ENCODE measurements around the gene TRAK1.
"Not testable (repeated sequence)": the region's sequence is repeated elsewhere in the genome, so short reads cannot be mapped to it uniquely, and the experiment has no call there.

The TRAK1 gene, protein sequence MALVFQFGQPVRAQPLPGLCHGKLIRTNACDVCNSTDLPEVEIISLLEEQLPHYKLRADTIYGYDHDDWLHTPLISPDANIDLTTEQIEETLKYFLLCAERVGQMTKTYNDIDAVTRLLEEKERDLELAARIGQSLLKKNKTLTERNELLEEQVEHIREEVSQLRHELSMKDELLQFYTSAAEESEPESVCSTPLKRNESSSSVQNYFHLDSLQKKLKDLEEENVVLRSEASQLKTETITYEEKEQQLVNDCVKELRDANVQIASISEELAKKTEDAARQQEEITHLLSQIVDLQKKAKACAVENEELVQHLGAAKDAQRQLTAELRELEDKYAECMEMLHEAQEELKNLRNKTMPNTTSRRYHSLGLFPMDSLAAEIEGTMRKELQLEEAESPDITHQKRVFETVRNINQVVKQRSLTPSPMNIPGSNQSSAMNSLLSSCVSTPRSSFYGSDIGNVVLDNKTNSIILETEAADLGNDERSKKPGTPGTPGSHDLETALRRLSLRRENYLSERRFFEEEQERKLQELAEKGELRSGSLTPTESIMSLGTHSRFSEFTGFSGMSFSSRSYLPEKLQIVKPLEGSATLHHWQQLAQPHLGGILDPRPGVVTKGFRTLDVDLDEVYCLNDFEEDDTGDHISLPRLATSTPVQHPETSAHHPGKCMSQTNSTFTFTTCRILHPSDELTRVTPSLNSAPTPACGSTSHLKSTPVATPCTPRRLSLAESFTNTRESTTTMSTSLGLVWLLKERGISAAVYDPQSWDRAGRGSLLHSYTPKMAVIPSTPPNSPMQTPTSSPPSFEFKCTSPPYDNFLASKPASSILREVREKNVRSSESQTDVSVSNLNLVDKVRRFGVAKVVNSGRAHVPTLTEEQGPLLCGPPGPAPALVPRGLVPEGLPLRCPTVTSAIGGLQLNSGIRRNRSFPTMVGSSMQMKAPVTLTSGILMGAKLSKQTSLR

DNA sequence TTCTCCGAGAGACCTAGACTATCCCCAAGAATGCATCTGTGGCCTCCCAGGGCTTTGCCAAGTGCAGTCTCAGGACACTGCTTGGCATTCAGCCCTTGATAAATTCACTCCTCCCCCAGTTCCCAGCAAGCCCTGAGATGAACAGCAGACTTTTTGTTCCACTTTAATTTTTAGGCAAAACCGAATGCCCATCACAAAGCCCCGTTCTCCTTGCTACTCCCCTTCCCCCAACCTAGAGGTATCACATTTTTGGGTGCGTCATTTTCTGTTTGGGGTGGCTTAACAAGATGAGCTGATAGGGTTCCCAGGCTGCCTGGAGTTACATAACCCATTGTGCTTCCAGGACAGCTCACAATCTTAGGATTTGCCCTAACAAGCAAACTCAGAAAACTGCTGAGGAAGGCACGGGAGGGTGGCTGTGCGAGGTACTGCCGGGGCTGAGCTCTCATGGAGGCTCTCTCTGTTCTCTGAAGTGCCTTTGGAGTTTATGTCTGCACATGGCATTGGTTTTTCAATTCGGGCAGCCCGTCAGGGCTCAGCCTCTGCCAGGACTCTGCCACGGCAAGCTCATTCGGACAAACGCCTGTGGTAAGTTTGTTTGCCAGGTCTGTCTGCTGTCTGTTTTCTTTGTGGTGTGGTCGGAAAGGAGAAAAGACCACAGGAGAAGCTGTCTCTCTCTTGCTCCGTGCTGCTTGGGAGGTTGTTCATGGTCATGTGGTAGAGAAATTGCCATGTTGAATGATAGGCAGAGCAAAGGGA, at the start of gene TRAK1:
TSS of gene TRAK1 (plus strand) at position 385 of the 759 bp plus-strand sequence. CDS start at position 498, 113 bp downstream.
- peak; percentile 28 for DNase-seq

DNA sequence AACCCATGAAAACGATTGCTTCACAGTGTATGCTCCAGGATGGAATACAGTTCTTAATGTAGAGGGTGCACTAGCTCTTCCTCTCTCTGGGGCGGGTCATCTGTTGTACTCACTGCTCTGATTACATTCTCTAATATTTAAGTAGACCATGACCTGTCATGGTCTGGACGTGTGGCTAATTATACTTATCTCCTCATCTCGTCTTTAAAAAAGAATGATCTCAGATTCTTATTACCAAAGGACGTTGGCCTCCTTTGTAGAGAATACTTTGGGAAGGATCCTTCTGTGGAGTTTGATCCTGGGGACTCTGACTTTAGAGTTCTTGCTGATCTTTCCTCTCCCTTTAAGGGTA, 48.4 kb upstream of the TRAK1 start:
- peak; percentile 38 for DNase-seq

DNA sequence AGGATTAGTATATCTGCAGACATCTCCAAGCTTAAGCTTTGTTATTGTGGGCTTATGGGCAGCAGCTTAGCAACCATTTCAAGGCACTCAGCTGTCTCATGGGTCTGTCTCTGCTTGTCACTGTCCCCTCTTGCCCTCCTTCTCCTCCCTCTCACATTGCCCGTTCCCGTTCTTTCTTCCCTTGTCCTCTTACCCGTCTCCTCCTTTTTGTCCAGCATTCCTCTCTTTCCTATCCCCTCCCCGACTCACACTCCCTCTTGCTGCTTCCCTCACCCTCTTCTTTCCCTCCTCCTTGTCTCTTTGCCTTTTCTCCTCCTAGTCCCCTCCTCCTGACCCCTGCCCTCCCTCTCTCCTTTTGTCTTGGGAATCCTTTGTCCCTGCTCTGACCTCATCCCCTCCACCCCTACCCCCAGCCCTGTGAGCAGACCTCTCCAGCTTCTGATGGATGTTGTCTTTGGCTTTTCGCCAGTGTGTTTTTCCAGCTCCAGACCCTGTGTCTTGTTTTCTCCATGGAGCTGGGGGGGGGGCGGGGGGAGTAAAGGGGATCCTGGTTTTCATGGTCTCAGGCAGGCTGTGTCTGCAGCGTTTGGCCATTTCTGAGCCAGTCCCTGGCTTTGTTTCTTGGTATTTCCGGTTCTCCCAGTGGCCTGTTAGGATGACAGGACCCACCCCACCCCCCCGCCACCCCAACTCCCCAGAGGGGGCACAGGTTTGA, 47.9 kb upstream of the TRAK1 start:
- DNase-seq: no peak

DNA sequence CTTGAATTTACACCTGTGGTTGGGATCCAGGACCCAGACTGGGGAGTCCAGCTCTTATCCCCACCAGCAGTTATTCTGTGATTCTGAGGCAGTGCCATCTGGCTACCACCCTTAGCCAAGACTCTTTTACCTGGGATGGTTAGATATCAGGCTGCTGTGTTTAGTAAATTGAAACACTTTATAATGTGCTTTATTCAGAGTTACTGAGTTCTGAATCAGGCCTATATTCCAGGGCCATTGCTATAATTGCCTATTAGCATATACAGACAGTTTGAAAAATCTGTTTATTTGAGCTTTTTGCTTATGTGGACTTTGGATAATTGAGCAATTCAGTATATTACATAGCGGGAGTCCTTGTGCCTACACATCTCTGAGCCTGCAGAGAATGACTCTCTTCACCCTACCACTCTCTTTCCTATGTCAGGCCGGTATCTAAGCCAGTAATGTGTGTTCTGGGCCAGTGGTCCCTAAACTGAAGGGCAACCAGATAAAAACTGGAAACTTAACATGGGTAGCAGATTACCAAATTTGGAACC, 45.4 kb upstream of the TRAK1 start:
- DNase-seq: no peak

DNA sequence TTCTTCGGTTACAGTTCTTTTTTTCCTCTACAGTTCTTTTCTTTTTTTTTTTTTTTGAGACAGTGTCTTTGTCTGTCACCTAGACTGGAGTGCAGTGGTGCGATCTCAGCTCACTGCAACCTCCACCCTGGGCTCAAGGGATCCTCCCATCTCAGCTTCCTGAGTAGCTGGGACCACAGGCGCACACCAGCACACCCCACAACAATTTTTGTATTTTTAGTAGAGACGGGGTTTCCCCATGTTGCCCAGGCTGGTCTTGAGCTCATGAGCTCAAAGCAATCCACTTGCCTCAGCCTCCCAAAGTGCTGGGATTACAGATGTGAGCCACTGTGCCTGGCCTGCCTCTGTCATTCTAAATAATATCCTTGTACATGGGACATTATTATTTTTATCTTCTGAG, 42.6 kb upstream of the TRAK1 start:
- not testable (repeated sequence) for DNase-seq

DNA sequence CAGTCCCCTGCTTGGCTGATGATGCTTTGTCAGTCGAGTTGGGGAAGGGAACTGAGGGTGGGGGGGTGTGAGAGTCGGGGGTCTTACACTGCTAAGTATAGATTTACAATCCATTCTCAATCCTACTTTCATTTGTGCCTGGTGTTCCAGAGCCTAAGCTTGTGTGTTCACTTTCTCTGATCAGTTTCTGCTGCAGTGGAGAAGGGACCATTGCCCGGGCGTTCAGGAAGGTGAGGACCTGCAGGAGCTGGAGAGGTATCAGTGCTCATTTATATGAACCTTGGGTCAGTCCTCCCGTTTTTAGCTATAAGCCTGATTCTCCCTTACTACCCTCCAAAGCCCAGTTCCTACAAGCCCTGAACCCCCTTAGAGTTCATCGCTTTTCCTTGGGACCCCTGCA, 41.0 kb upstream of the TRAK1 start:
- DNase-seq: no peak

DNA sequence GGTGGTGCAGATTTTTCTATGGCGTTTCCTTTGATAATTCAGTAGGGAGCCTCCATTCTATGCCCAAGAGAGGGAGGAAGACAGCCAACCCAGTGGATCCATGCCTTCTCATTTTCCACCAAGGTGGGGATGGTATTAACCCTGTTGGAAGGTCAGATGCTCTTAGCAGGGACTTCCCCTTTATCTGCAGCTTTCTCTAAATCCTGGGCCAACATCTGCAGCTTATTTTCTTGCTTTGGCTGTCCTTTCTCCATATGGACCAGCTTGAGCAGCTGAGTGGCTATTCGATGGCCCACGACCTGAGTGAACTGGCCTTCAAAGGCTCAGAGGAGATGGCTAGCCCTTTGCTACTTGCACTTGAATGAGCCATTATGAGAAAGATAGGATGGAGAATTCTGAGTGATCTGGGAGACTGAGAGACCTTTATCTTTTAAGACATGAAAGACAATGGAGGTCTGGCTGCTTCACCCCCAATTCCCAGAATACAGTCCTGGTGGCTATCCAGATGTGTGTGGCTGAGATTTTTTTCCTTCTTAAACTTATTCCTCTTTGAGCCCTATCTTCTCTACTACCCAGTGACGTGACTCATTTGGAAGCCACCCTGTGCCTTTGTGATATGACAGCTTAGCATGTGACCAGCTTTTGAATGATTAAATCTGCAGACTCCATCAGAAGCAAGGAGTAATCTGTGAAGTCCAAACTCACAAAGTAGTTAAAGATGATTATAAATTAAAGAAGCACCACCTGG, 39.6 kb upstream of the TRAK1 start:
- DNase-seq: no peak

DNA sequence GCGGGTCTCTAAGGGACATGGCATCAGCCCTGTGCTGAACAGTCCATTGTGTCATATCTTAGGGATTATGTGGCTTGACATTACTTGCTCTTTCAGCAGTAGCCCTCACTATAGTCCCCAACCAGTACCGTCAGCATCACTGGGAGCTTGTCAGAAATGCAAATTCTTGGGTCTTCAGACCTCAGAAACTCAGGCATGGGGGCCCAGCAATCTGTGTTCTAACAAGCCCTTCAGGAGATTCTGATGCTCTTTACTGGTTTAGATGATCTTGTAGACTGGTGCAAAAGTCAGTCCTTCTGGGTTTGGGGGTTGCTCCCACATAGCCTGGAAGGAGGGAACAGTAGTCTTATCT, 39.0 kb upstream of the TRAK1 start:
- no peak for DNase-seq

DNA sequence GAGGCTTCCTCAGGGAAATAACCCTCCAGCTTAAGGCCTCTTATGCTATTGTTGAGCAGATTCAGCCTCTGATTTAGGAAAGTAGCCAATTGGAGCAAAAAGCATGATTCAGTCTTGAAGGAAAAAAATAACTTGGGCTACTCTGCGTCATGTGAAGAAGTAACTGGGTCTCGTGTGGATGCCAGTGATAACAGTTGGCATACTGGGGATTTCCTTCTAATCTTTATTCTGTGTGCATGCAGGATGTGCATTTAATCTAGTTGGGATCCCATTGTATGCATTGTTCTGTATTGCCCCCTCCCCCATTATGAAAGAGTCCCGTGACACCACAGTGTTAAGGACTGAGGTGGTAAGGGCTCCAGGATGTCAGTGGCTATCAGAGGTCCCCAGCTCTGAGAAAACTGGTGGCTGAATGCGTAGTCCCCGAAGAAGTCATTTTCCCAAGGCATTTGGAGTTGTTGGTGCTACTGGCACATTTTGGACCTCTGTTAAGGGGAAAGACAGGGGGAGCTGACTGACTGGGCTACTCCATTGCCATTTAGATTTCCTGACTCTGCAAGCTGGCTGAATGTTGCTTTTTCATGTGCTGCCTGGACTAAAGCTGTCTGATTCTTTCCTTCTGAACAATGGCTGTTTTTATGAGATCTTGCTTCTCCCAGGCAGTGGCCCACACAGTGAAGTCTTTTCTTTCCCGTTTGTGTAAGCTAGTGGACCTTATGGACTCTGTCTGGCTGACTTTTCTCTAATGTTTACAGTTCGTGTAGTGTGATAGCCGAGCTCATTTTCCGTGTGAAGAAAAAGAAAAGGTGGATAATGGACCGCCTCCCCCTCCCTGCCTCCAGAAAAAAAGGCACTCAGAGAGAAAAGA, 38.4 kb upstream of the TRAK1 start:
- no peak for DNase-seq

DNA sequence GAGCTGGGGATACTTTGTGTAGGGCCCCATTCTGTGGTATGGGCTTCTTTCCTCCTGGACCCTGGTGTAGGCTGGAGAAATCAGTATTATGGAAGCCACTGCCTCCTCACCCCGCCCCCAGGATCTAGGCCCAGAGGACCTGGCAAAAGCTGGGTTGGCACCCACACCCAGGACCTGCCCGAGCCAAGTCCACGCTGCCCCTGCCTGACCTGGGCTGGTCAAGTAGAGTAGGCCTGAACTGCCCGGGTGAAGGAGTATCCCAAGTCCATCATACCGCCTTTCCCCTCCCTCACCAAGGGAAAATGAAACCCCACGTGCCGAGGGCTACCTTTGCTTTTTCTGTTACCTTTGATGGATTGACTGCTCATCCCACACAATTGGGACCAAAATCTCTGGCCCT, 37.7 kb upstream of the TRAK1 start:
- no peak for DNase-seq

DNA sequence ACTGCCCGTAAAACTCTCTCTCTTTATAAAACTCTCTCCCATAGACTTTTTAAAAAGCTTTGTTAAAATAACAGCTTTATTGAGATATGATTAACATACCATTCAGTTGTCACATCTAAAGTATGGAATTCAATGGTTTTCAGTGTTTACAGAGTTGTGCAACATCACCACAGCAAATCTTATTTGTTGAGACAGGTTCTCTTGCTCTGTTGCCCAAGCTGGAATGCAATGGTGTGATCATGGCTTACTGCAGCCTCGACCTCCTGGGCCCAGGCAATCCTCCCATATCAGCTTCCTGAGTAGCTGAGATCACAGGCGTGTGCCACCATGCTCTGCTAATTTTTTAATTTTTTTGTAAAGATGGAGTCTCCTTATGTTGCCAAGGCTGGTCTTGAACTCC, 35.9 kb upstream of the TRAK1 start:
- DNase-seq: peak; percentile 83

DNA sequence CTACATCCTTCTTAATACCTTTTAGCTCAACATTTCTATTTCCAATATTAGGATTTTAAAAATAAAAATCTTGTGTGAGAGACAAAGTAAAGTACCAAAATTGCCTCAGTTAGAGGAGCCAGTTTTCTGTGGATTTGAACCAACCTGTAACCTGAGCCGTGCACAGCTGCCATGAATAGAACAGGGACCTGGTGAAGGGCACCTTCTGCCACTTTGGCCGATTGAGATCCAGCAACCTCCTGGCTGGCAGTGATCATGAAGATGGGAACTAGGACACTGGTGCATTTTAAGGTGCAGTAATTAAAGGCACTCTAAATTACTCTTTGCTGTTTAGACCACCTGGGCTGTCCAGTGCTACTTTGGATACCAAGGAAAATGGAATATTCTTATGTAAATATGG, 34.3 kb upstream of the TRAK1 start:
- no peak for DNase-seq

DNA sequence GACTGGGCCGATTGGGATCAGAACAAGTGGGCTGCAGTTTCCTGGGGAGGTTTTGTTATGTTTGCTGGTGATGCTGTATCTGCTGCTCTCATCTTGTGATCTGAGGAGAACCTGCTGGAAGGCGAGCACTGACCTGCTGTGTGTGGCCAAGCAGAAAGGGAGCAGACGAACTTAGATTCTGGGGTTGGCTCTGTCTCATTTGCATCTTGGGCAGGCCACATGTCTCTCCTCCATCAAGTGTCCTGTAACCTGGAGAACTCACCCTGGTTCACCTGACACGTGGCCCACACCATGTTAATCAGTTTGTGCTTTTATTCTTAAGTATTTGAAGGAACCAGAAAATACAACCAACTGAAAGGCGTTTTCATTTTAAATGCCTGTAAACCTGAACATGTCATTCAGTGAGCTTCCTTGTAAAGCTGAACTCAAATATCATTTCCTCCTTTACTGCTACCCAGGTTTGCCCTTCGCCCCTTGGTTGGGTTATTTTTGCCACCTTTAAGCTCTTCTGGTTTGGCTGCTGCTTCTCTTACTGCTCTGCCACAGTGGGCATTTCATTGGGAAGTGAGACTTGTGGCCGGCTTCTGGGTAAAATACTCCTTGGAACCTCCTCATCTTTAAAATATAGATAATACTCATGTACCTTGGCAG, 33.5 kb upstream of the TRAK1 start:
- DNase-seq: no peak

DNA sequence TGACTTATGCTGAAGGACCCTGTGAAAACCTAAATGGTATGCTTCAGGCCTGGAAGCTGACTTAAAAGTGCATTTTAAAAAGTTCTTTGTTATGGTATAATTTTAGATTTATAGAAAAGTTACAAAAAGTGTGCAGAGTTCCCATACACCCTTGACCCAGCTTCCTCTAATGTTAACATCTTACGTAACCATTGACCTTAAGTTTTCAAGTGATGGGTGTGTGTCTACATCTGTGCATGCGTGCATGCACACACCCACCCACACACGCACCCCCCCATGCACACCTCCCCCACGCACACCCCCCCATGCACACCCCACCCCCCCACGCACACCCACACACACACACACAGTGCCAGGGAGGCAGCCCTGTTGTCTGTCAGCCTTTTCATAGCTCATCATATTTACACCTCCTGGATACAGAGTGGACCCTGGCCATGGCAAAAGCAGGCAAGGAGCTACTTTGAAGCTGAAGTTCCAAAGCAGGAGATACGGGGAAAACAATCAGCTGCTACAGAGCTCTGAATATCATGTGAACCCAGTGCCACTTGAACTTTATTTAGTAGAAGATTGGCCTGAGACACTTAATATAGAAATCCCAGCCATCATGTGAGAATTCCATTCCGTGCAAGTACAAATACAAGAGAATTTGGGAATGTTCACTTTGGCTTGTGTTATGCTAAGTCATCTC, 30.0 kb upstream of the TRAK1 start:
- DNase-seq: peak; percentile 34

DNA sequence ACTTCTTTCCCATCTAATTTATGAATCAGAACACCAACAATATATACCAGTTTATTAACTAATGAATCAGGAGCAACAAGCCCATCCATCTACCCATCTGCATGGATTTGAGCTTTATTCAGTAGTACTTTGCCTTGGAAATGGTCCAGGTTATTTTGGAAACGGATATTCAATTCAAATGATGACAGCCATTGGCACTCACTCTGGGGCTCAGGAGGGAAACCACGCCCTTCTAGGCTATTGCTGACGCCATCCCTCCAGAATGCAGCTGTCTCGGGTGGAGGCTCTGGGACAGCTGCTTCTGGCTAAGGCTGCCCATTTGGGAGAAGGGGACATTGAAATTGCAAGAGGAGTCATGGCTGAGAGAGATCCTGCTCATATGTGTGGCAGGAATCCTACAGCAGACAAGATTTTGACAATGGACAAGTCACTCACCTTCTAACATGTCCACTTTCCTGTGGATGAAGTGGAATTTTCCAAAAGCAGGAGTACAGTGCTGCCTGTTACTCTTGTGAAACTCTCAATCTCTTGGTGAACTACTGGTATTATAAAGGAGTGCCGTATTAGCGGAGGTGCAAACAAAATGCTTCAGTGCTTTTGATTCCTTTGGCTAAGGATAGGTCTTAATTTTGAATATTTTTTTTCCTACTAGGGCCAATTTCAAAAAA, 29.3 kb upstream of the TRAK1 start:
- DNase-seq: peak; percentile 92

DNA sequence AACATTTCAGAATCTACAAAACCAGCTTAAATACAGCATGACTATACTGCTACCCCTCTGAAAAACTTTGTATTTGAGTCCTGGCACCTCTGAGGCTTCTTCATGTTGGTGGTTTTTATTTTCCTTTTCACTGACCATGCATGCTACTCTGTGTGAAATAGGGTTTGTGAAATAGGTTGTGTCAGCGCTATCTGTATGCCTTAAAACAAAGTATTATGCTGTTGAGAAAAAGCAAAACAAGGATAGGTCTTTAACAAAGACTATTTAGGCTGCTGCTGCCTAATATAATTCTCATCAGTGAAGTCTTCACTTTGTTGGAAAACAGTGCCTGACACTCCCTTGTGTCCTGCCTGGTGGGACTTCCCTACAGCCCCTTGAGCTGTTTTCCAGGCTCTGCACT, 28.7 kb upstream of the TRAK1 start:
- no peak for DNase-seq

DNA sequence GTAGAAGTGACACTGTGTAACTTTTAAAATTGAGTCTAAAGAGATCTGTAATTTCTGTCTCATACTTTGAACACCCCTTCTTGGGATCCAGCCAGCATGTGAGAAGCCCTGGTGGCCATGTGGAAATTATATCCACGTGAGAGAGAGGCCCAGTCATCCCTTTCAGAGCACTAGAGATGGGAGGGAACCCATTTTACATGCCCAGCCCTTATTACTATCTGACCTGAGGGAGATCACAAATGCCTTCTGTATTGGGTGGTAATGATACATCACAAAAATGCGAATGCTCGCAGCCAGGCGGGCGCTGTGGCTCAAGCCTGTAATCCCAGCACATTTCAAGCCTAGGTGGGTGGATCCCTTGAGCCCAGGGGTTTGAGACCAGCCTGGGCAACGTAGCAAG, 27.3 kb upstream of the TRAK1 start:
- DNase-seq: peak; percentile 57

DNA sequence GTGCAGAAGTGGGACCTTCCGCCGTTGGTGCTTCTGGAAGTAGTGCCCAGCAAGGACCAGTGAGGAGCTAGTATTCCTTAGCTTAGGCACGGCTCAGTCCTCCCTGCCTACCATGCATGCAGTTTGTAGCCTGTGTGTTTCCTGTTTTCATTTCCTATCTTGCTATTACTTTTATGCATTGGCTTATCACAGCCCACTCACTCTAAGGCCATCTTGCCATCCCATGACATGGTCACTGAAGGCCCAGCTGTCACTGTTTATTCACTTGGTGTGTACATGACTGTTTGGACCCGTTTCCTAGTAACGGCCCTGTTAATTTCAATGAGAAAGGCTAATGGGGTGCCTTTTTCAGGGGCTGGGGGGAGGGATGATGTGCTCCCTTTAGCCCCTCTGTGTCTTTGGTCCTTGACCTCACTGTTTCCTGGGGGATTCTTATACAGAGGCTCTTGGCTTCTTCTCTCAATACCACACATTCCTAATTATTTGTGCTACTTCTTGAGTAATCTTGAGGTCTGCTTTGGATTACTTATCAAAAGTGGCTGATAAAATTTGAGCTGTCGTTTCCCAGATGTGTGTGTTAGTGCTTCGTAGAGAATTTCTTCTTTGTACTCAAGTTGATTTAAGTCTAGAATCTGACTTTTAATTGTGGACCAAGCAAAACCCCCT, 24.5 kb upstream of the TRAK1 start:
- DNase-seq: peak; percentile 64
